GM23338 (cell line): ENCODE measurements around the gene RNF115. TPM values are rescaled to one million over a fixed set of nuclear protein-coding genes. Genes with fewer than 3 reads are reported as not detected.

Experiments
- ATAC-seq: fragments of 200-7000 bp; cut with Tn5 transposase; 3 replicates; pipeline ENCODE4 v1.9.1; 2020
- DNase-seq: peaks from one replicate; pipeline ENCODE4 v3.0.0-alpha.2; 2015; ENCODE audit warnings: low spot score
- H2AFZ ChIP-seq: fragments of 200-600 bp; sonication (generic); 2 replicates; pipeline ENCODE4 v1.8.0; 2016; ENCODE audit warnings: antibody characterized with exemption, mild to moderate bottlenecking, moderate library complexity
- H3F3A ChIP-seq: fragments of 200-600 bp; sonication (generic); replicated peaks from 2 replicates; pipeline ENCODE4 v1.8.0; 2017; ENCODE audit warnings: antibody characterized with exemption, mixed run types, low read depth
- H3K27ac ChIP-seq: fragments of 200-600 bp; sonication (generic); 2 replicates; pipeline ENCODE4 v1.6.1; 2016; ENCODE audit warnings: low read depth
- H3K27me3 ChIP-seq: fragments of 200-600 bp; sonication (generic); 2 replicates; pipeline ENCODE4 v1.8.0; 2016; ENCODE audit warnings: mild to moderate bottlenecking, mixed run types, moderate library complexity; ENCODE audit not compliant: insufficient read depth
- H3K36me3 ChIP-seq: fragments of 200-600 bp; sonication (generic); 2 replicates; pipeline ENCODE4 v1.8.0; 2016; ENCODE audit warnings: mild to moderate bottlenecking; ENCODE audit not compliant: insufficient read depth
- H3K4me1 ChIP-seq: fragments of 200-600 bp; sonication (generic); 2 replicates; pipeline ENCODE4 v1.8.0; 2016; ENCODE audit warnings: mild to moderate bottlenecking, moderate library complexity; ENCODE audit not compliant: insufficient read depth
- H3K4me2 ChIP-seq: fragments of 200-600 bp; sonication (generic); 2 replicates; pipeline ENCODE4 v1.7.1; 2017; ENCODE audit warnings: mixed run types
- H3K4me3 ChIP-seq: fragments of 200-600 bp; sonication (generic); 2 replicates; pipeline ENCODE4 v1.6.1; 2016; ENCODE audit warnings: mixed run types
- H3K79me2 ChIP-seq: fragments of 200-600 bp; sonication (generic); replicated peaks from 2 replicates; pipeline ENCODE4 v1.8.0; 2017; ENCODE audit warnings: mild to moderate bottlenecking; ENCODE audit not compliant: insufficient read depth
- H3K9me2 ChIP-seq: fragments of 200-600 bp; sonication (generic); 2 replicates; pipeline ENCODE4 v1.8.0; 2017; ENCODE audit not compliant: insufficient read depth
- H4K20me1 ChIP-seq: fragments of 200-600 bp; sonication (generic); replicated peaks from 2 replicates; pipeline ENCODE4 v1.8.0; 2017; ENCODE audit warnings: mild to moderate bottlenecking; ENCODE audit not compliant: insufficient read depth
- H3K27ac Mint-ChIP-seq: 2 replicates; pipeline ENCODE4 v1.8.0; 2020; ENCODE audit warnings: inconsistent platforms, mild to moderate bottlenecking, moderate library complexity, mixed read lengths
- H3K27me3 Mint-ChIP-seq: 3 replicates; pipeline ENCODE4 v1.8.0; 2022; ENCODE audit warnings: low read depth, mild to moderate bottlenecking, moderate library complexity, mixed read lengths, inconsistent platforms; ENCODE audit not compliant: insufficient read depth, poor library complexity
- H3K36me3 Mint-ChIP-seq: 3 replicates; pipeline ENCODE4 v1.8.0; 2021; ENCODE audit warnings: low read depth, mild to moderate bottlenecking, inconsistent platforms, moderate library complexity, mixed read lengths
- H3K4me1 Mint-ChIP-seq: 3 replicates; pipeline ENCODE4 v1.8.0; 2020; ENCODE audit warnings: mild to moderate bottlenecking, inconsistent platforms, mixed read lengths
- H3K4me3 Mint-ChIP-seq: 3 replicates; pipeline ENCODE4 v1.8.0; 2021; ENCODE audit warnings: moderate library complexity, mild to moderate bottlenecking, inconsistent platforms, mixed read lengths
- H3K9me3 Mint-ChIP-seq: 3 replicates; pipeline ENCODE4 v1.8.0; 2020; ENCODE audit warnings: moderate library complexity, mild to moderate bottlenecking, inconsistent platforms, mixed read lengths
- CREB1 ChIP-seq: fragments of 250-450 bp; sonication (Bioruptor Pico); IDR thresholded peaks from 2 replicates; pipeline ENCODE4 v1.5.0; 2020; ENCODE audit warnings: low read depth, mild to moderate bottlenecking, moderate library complexity
- EZH2 ChIP-seq: fragments of 200-600 bp; sonication (generic); IDR thresholded peaks from one replicate; pipeline ENCODE4 v1.8.0; 2017; ENCODE audit warnings: antibody characterized with exemption, mild to moderate bottlenecking, low read depth; ENCODE audit not compliant: unreplicated experiment
- EZH2phosphoT487 ChIP-seq: fragments of 200-600 bp; sonication (generic); IDR thresholded peaks from one replicate; pipeline ENCODE4 v1.8.1; 2018; ENCODE audit warnings: antibody characterized with exemption; ENCODE audit not compliant: unreplicated experiment
- JUNB ChIP-seq: IDR thresholded peaks from one replicate; pipeline ENCODE4 v1.6.1; 2016; ENCODE audit warnings: antibody characterized with exemption; ENCODE audit not compliant: unreplicated experiment
- NANOG ChIP-seq: IDR thresholded peaks from 2 replicates; pipeline ENCODE4 v1.6.1; 2016; ENCODE audit warnings: antibody characterized with exemption, borderline replicate concordance
- POLR2AphosphoS5 ChIP-seq: IDR thresholded peaks from 2 replicates; pipeline ENCODE4 v1.6.1; 2016; ENCODE audit warnings: antibody characterized with exemption, low read depth
- STAT1 ChIP-seq: IDR thresholded peaks from one replicate; pipeline ENCODE4 v1.6.1; 2016; ENCODE audit warnings: antibody characterized with exemption; ENCODE audit not compliant: unreplicated experiment
- ZNF331 ChIP-seq: fragments of 250-450 bp; sonication (Bioruptor Pico); IDR thresholded peaks from 2 replicates; pipeline ENCODE4 v1.5.0; 2020; ENCODE audit warnings: low read depth, mild to moderate bottlenecking, moderate library complexity
- polyA plus RNA-seq: library from polyadenylated mRNA; unstranded; fragments of >200 nt; fragmentation: Nextera tagmentation; extraction: Ambion mirVana; gene quantifications from 2 replicates; pipeline ENCODE4 v1.2.1, GENCODE V29; 2016
- total RNA-seq: library from RNA; depleted of rRNA; stranded (reverse); fragments of >200 nt; shearing (Covaris generic); gene quantifications from 2 replicates; pipeline ENCODE4 v1.2.3, GENCODE V29; 2014
- TF ChIP-seq, protein P1 (sequence below): fragments of 250-450 bp; sonication (Bioruptor Pico); IDR thresholded peaks from 2 replicates; pipeline ENCODE4 v1.5.0; 2020; ENCODE audit warnings: mild to moderate bottlenecking, moderate library complexity
- TF ChIP-seq, protein P2 (sequence below): IDR thresholded peaks from 2 replicates; pipeline ENCODE4 v1.6.1; 2016; ENCODE audit warnings: antibody characterized with exemption
- TF ChIP-seq, protein P3 (sequence below), 2 experiments: fragments of 200-600 bp in 1 of 2; sonication (generic) in 1 of 2; conservative IDR thresholded peaks; 2 replicates each; pipeline versions ENCODE4 v1.5.1 to v1.6.1; 2016 to 2017; ENCODE audit warnings: antibody characterized with exemption in 2 of 2, low read depth in 2 of 2, mild to moderate bottlenecking in 2 of 2, moderate library complexity in 1 of 2
- TF ChIP-seq, protein P4 (sequence below): IDR thresholded peaks from one replicate; pipeline ENCODE4 v1.6.1; 2018; ENCODE audit warnings: antibody characterized with exemption; ENCODE audit not compliant: unreplicated experiment

The RNF115 gene
- total and polyA plus RNA-seq, 2 experiments from 2014 or later, result 10.6 to 10.9 TPM

DNA sequence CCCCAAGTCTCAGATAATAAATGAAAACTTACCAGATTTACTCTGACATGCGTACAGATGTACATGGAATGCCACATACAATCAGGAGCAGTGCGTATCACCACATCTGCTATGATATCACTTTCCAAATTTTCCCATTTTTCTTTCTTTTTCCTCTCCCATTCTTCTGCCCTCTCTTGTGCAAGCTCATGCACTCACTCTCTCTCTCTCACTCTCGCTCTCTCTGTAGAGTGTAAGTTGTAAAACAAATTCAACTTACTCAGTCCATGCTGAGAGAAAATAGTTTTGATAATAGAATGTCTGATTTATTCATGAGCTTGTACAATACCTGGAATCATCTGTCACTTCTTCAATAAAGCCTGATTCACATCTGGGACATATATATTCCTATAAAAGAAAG, 35.3 kb downstream of the RNF115 start:
- Histone ChIP-seq H3K36me3 (peaks cover 4% of the 10 kb centered on the region; the same call in 1 of the 2 replicates), H2AFZ (no peak overlapping the region), H3K4me3 (no peak overlapping the region), H3F3A (no peaks in the 10 kb centered on the region), H3K27me3 (no peaks in the 10 kb centered on the region), H4K20me1 (no peaks in the 10 kb centered on the region), H3K79me2 (peaks cover 10% of the 10 kb centered on the region; the same call in 1 of the 2 replicates), H3K27ac (no peak overlapping the region), H3K4me2 (no peak overlapping the region), H3K9me2 (no peaks in the 10 kb centered on the region), H3K4me1 (no peaks in the 10 kb centered on the region)
- no peak overlapping the region for H3K27ac Mint-ChIP-seq
- TF ChIP-seq CREB1 (CRISPR knock-in tag), result no peak
- TF ChIP-seq POLR2AphosphoS5, result no peak
- TF ChIP-seq NANOG, result no peak
- no peak for TF ChIP-seq STAT1
- no peak for TF ChIP-seq JUNB
- TF ChIP-seq, protein P1, sequence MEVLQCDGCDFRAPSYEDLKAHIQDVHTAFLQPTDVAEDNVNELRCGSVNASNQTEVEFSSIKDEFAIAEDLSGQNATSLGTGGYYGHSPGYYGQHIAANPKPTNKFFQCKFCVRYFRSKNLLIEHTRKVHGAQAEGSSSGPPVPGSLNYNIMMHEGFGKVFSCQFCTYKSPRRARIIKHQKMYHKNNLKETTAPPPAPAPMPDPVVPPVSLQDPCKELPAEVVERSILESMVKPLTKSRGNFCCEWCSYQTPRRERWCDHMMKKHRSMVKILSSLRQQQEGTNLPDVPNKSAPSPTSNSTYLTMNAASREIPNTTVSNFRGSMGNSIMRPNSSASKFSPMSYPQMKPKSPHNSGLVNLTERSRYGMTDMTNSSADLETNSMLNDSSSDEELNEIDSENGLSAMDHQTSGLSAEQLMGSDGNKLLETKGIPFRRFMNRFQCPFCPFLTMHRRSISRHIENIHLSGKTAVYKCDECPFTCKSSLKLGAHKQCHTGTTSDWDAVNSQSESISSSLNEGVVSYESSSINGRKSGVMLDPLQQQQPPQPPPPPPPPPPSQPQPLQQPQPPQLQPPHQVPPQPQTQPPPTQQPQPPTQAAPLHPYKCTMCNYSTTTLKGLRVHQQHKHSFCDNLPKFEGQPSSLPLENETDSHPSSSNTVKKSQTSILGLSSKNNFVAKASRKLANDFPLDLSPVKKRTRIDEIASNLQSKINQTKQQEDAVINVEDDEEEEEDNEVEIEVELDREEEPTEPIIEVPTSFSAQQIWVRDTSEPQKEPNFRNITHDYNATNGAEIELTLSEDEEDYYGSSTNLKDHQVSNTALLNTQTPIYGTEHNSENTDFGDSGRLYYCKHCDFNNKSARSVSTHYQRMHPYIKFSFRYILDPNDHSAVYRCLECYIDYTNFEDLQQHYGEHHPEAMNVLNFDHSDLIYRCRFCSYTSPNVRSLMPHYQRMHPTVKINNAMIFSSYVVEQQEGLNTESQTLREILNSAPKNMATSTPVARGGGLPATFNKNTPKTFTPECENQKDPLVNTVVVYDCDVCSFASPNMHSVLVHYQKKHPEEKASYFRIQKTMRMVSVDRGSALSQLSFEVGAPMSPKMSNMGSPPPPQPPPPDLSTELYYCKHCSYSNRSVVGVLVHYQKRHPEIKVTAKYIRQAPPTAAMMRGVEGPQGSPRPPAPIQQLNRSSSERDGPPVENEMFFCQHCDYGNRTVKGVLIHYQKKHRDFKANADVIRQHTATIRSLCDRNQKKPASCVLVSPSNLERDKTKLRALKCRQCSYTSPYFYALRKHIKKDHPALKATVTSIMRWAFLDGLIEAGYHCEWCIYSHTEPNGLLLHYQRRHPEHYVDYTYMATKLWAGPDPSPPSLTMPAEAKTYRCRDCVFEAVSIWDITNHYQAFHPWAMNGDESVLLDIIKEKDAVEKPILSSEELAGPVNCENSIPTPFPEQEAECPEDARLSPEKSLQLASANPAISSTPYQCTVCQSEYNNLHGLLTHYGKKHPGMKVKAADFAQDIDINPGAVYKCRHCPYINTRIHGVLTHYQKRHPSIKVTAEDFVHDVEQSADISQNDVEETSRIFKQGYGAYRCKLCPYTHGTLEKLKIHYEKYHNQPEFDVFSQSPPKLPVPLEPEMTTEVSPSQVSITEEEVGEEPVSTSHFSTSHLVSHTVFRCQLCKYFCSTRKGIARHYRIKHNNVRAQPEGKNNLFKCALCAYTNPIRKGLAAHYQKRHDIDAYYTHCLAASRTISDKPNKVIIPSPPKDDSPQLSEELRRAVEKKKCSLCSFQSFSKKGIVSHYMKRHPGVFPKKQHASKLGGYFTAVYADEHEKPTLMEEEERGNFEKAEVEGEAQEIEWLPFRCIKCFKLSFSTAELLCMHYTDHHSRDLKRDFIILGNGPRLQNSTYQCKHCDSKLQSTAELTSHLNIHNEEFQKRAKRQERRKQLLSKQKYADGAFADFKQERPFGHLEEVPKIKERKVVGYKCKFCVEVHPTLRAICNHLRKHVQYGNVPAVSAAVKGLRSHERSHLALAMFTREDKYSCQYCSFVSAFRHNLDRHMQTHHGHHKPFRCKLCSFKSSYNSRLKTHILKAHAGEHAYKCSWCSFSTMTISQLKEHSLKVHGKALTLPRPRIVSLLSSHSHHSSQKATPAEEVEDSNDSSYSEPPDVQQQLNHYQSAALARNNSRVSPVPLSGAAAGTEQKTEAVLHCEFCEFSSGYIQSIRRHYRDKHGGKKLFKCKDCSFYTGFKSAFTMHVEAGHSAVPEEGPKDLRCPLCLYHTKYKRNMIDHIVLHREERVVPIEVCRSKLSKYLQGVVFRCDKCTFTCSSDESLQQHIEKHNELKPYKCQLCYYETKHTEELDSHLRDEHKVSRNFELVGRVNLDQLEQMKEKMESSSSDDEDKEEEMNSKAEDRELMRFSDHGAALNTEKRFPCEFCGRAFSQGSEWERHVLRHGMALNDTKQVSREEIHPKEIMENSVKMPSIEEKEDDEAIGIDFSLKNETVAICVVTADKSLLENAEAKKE (CRISPR knock-in tag), result no peak
- no peak for TF ChIP-seq EZH2phosphoT487
- TF ChIP-seq, protein P2, sequence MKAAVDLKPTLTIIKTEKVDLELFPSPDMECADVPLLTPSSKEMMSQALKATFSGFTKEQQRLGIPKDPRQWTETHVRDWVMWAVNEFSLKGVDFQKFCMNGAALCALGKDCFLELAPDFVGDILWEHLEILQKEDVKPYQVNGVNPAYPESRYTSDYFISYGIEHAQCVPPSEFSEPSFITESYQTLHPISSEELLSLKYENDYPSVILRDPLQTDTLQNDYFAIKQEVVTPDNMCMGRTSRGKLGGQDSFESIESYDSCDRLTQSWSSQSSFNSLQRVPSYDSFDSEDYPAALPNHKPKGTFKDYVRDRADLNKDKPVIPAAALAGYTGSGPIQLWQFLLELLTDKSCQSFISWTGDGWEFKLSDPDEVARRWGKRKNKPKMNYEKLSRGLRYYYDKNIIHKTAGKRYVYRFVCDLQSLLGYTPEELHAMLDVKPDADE, result no peak
- TF ChIP-seq, protein P3, sequence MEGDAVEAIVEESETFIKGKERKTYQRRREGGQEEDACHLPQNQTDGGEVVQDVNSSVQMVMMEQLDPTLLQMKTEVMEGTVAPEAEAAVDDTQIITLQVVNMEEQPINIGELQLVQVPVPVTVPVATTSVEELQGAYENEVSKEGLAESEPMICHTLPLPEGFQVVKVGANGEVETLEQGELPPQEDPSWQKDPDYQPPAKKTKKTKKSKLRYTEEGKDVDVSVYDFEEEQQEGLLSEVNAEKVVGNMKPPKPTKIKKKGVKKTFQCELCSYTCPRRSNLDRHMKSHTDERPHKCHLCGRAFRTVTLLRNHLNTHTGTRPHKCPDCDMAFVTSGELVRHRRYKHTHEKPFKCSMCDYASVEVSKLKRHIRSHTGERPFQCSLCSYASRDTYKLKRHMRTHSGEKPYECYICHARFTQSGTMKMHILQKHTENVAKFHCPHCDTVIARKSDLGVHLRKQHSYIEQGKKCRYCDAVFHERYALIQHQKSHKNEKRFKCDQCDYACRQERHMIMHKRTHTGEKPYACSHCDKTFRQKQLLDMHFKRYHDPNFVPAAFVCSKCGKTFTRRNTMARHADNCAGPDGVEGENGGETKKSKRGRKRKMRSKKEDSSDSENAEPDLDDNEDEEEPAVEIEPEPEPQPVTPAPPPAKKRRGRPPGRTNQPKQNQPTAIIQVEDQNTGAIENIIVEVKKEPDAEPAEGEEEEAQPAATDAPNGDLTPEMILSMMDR (conservative IDR thresholded peaks at IDR 0.05; ENCODE audit: low read depth in 2 of 2), result no peak
- TF ChIP-seq, protein P4, sequence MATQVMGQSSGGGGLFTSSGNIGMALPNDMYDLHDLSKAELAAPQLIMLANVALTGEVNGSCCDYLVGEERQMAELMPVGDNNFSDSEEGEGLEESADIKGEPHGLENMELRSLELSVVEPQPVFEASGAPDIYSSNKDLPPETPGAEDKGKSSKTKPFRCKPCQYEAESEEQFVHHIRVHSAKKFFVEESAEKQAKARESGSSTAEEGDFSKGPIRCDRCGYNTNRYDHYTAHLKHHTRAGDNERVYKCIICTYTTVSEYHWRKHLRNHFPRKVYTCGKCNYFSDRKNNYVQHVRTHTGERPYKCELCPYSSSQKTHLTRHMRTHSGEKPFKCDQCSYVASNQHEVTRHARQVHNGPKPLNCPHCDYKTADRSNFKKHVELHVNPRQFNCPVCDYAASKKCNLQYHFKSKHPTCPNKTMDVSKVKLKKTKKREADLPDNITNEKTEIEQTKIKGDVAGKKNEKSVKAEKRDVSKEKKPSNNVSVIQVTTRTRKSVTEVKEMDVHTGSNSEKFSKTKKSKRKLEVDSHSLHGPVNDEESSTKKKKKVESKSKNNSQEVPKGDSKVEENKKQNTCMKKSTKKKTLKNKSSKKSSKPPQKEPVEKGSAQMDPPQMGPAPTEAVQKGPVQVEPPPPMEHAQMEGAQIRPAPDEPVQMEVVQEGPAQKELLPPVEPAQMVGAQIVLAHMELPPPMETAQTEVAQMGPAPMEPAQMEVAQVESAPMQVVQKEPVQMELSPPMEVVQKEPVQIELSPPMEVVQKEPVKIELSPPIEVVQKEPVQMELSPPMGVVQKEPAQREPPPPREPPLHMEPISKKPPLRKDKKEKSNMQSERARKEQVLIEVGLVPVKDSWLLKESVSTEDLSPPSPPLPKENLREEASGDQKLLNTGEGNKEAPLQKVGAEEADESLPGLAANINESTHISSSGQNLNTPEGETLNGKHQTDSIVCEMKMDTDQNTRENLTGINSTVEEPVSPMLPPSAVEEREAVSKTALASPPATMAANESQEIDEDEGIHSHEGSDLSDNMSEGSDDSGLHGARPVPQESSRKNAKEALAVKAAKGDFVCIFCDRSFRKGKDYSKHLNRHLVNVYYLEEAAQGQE, result no peak
- no peak for TF ChIP-seq EZH2
- no peak for TF ChIP-seq ZNF331 (CRISPR knock-in tag)
- H3K4me3 Mint-ChIP-seq, result no peak overlapping the region
- no peaks in the 10 kb centered on the region for H3K27me3 Mint-ChIP-seq
- no peak for DNase-seq
- no peak for ATAC-seq
- H3K4me1 Mint-ChIP-seq, result no peaks in the 10 kb centered on the region
- H3K9me3 Mint-ChIP-seq, result no peaks in the 10 kb centered on the region
- peaks cover 4% of the 10 kb centered on the region; the same call in 2 of the 3 replicates for H3K36me3 Mint-ChIP-seq
